ENCODE measurements around the gene CDH13. TPM values are rescaled to one million over a fixed set of nuclear protein-coding genes. Genes with fewer than 3 reads are reported as not detected.

The CDH13 gene
- total and polyA plus RNA-seq, 2 donors (not counting 3 experiments of a cell fraction or from before 2014, with no cell fraction given) = 96.6 to 124 TPM

DNA sequence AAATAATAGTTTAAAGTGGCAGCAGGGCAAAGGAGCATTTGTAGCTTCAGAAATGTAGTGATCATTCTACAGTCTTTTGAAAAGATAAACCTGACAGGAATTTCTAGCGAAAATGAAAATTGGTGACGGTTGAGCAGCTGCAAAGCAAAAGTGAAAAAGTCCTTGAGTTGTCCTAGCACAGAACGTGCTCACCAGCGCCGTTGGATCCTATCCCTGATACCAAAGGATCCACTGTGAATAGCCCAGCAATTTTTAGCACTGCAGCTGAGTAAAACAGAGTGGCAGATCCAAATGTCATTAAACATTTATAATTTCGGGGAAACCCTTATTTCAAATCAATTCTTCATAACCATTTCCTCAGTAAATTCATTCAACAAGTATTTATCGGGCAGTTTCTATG, 727.2 kb downstream of the CDH13 start:
- TF ChIP-seq FOS (IDR thresholded peaks at IDR 0.05; ENCODE audit: borderline replicate concordance, insufficient read depth, low read length) (no peak), POLR2A (IDR thresholded peaks at IDR 0.05; ENCODE audit: low read depth, low read length) (no peak), MYC (IDR thresholded peaks at IDR 0.05; ENCODE audit: low read depth, low read length) (no peak), GATA2 (IDR thresholded peaks at IDR 0.05; ENCODE audit: insufficient read depth, insufficient read length, low read depth, low read length) (no peak), JUN (IDR thresholded peaks at IDR 0.05; ENCODE audit: borderline replicate concordance, insufficient read depth, insufficient read length, low read depth) (no peak), EZH2 (IDR thresholded peaks at IDR 0.05; ENCODE audit: borderline replicate concordance, low read depth, low read length, severe bottlenecking) (no peak), POLR2AphosphoS5 (IDR thresholded peaks at IDR 0.05; ENCODE audit: insufficient read depth, low read depth, low read length) (no peak)
- TF ChIP-seq, protein P1, sequence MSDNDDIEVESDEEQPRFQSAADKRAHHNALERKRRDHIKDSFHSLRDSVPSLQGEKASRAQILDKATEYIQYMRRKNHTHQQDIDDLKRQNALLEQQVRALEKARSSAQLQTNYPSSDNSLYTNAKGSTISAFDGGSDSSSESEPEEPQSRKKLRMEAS (IDR thresholded peaks at IDR 0.05; ENCODE audit: insufficient read depth, insufficient read length) = no peak
- TF ChIP-seq, protein P2, sequence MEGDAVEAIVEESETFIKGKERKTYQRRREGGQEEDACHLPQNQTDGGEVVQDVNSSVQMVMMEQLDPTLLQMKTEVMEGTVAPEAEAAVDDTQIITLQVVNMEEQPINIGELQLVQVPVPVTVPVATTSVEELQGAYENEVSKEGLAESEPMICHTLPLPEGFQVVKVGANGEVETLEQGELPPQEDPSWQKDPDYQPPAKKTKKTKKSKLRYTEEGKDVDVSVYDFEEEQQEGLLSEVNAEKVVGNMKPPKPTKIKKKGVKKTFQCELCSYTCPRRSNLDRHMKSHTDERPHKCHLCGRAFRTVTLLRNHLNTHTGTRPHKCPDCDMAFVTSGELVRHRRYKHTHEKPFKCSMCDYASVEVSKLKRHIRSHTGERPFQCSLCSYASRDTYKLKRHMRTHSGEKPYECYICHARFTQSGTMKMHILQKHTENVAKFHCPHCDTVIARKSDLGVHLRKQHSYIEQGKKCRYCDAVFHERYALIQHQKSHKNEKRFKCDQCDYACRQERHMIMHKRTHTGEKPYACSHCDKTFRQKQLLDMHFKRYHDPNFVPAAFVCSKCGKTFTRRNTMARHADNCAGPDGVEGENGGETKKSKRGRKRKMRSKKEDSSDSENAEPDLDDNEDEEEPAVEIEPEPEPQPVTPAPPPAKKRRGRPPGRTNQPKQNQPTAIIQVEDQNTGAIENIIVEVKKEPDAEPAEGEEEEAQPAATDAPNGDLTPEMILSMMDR (IDR thresholded peaks at IDR 0.05; ENCODE audit: extremely low read depth in 1 of 2, insufficient read depth in 1 of 2, low read depth in 1 of 2, low read length in 2 of 2) = no peak
- Histone ChIP-seq H4K20me1 (replicated peaks; ENCODE audit: control insufficient read depth, extremely low read depth, insufficient read depth, low read length) (no peaks in the 10 kb centered on the region), H3K9me3 (replicated peaks; ENCODE audit: control insufficient read depth, insufficient read depth, low read length) (no peaks in the 10 kb centered on the region), H3K27ac (ENCODE audit: insufficient read depth, low read depth, low read length) (no peak overlapping the region), H3K4me1 (ENCODE audit: control insufficient read depth, extremely low read depth, insufficient read depth, low read length) (no peaks in the 10 kb centered on the region), H3K4me3 (replicated peaks in 1 of 3; ENCODE audit: insufficient read depth in 1 of 3, low read depth in 1 of 3, low read length in 3 of 3) (no peak overlapping the region), H3K79me2 (ENCODE audit: control insufficient read depth, insufficient read depth, low read length) (no peaks in the 10 kb centered on the region), H3K4me2 (ENCODE audit: insufficient read depth, low read length) (no peak overlapping the region), H3K36me3 (ENCODE audit: control insufficient read depth in 2 of 2, extremely low read depth in 1 of 2, insufficient read depth in 2 of 2, low read length in 2 of 2) (no peaks in the 10 kb centered on the region), H3K9ac (replicated peaks; ENCODE audit: extremely low read depth, insufficient read depth, low read length) (no peak overlapping the region), H3K27me3 (ENCODE audit: control insufficient read depth in 2 of 2, insufficient read depth in 2 of 2, low read length in 2 of 2) (no peaks in the 10 kb centered on the region), H2AFZ (ENCODE audit: low read depth, low read length) (no peak overlapping the region), H3K9me1 (replicated peaks; ENCODE audit: control insufficient read depth, extremely low read depth, insufficient read depth, low read length) (no peaks in the 10 kb centered on the region)
- ChIA-PET CTCF (interaction anchor here (1.6 kb wide), 1 partner anchor 135 kb away, joined by 3 read pairs; no protein-coding TSS in a partner anchor), POLR2A (no interaction called here)
- DNase-seq (ENCODE audit: low read depth, low spot score) (no peak), FAIRE-seq (no peak)
- intact Hi-C loops (cut with micrococcal nuclease) (no loop called here), dilution Hi-C loops (cut with MboI; ENCODE audit: extremely low pct_ligation_motif_present, low sequenced_read_pairs) (no loop called here)
- no TSS peak for BruUV-seq (replicated peaks)

All from endothelial cell of umbilical vein (primary cell).